T-cell (primary cell): Measurements from ENCODE around the gene EXOC6B. TPM values are rescaled to one million over a fixed set of nuclear protein-coding genes. Genes with fewer than 3 reads are reported as not detected.
"Not testable (repeated sequence)": the region's sequence is repeated elsewhere in the genome, so short reads cannot be mapped to it uniquely, and the experiment has no call there.

ENCODE experiments used
- ATAC-seq, 4 experiments: fragments of 200-7000 bp in 3 of 4; fragments of 150-1000 bp in 1 of 4; cut with Tn5 transposase; replicated peaks in 1 of 4; 1 replicate in 3 of 4; 2 replicates in 1 of 4; pipeline ENCODE4 v1.10.0; 2021; ENCODE audit warnings: moderate library complexity in 3 of 4, mild to moderate bottlenecking in 2 of 4, moderate number of reproducible peaks in 1 of 4
- CTCF ChIA-PET, 2 donors: fragments of 300-600 bp; sonication (Branson Sonifier 250); formaldehyde crosslinking; loops; one replicate each; lab custom pipeline; 2022; ENCODE audit warnings: antibody characterized with exemption in 2 of 2; lab: Charles Lee
- POLR2A ChIA-PET, 2 donors: fragments of 300-600 bp; sonication (Branson Sonifier 250); formaldehyde crosslinking; loops; one replicate each; lab custom pipeline; 2022; ENCODE audit warnings: antibody characterized with exemption in 2 of 2; lab: Charles Lee
- DNase-seq, 35 experiments: peaks; one replicate each; pipeline versions ENCODE4 v3.0.0 to v3.0.0-alpha.2; 2013 to 2023
- H3K27ac ChIP-seq: one replicate; pipeline ENCODE4 v1.5.1; 2013; ENCODE audit warnings: low read length
- H3K27me3 ChIP-seq, 2 experiments: replicated peaks in 1 of 2; 1 replicate in 1 of 2; 2 replicates in 1 of 2; pipeline versions ENCODE4 v1.6.1 to v1.7.0; 2013; ENCODE audit warnings: low read length in 1 of 2, mixed read lengths in 1 of 2; ENCODE audit not compliant: control insufficient read depth in 2 of 2, insufficient read depth in 2 of 2; ENCODE audit errors: extremely low read depth in 1 of 2
- H3K36me3 ChIP-seq, 2 donors: 1 replicate in 1 of 2; 2 replicates in 1 of 2; pipeline versions ENCODE4 v1.6.1 to v1.7.0; 2013; ENCODE audit warnings: low read length in 1 of 2; ENCODE audit not compliant: control insufficient read depth in 2 of 2, insufficient read depth in 1 of 2; ENCODE audit errors: extremely low read depth in 1 of 2
- H3K4me1 ChIP-seq, 2 experiments: 1 replicate in 1 of 2; 2 replicates in 1 of 2; pipeline versions ENCODE4 v1.6.1 to v1.7.0; 2013; ENCODE audit warnings: low read length in 2 of 2, mixed read lengths in 1 of 2; ENCODE audit not compliant: insufficient read depth in 2 of 2, control insufficient read depth in 1 of 2; ENCODE audit errors: extremely low read depth in 1 of 2
- H3K4me3 ChIP-seq, 2 donors: 1 replicate in 1 of 2; 2 replicates in 1 of 2; pipeline versions ENCODE4 v1.5.1 to v1.7.0; 2013; ENCODE audit warnings: mild to moderate bottlenecking in 2 of 2, low read length in 1 of 2, moderate library complexity in 1 of 2; ENCODE audit not compliant: control insufficient read depth in 1 of 2; ENCODE audit errors: extremely low read depth in 1 of 2
- H3K9me3 ChIP-seq: 2 replicates; pipeline ENCODE4 v1.7.0; 2013
- H3K27ac Mint-ChIP-seq, 2 donors: one replicate each; pipeline ENCODE4 v1.8.0; 2020 to 2021; ENCODE audit warnings: mild to moderate bottlenecking in 2 of 2, mixed read lengths in 2 of 2
- H3K27me3 Mint-ChIP-seq, 2 donors: one replicate each; pipeline ENCODE4 v1.8.0; 2021 to 2022; ENCODE audit warnings: mixed read lengths in 2 of 2
- H3K36me3 Mint-ChIP-seq: one replicate; pipeline ENCODE4 v1.8.0; 2021; ENCODE audit warnings: mixed read lengths
- H3K4me1 Mint-ChIP-seq, 3 donors: one replicate each; pipeline ENCODE4 v1.8.0; 2020 to 2022; ENCODE audit warnings: mixed read lengths in 3 of 3, mild to moderate bottlenecking in 1 of 3
- H3K4me3 Mint-ChIP-seq, 3 donors: one replicate each; pipeline ENCODE4 v1.8.0; 2020 to 2022; ENCODE audit warnings: mild to moderate bottlenecking in 3 of 3, mixed read lengths in 3 of 3, moderate library complexity in 3 of 3
- H3K9me3 Mint-ChIP-seq, 3 donors: one replicate each; pipeline ENCODE4 v1.8.0; 2020 to 2022; ENCODE audit warnings: mixed read lengths in 3 of 3
- WGBS: methylation state at CpG from one replicate; pipeline ENCODE4 v1.1.5; 2013; ENCODE audit warnings: missing lambda C conversion rate; ENCODE audit not compliant: insufficient coverage; 5-methylcytosine and 5-hydroxymethylcytosine counted together
- total RNA-seq, 35 experiments: library from RNA in 6 of 35; stranded (reverse) in 6 of 35; fragments of 120-200 nt in 1 of 35; gene quantifications; one replicate each; pipeline versions ENCODE4 v1.2.1 to v1.2.4 and lab custom pipeline; 2013 to 2026

EXOC6B gene
- total RNA-seq, 5 donors from 2014 or later (not counting 1 experiment from before 2014, with no cell fraction given), result 13.3 to 18.9 (median 16.6) TPM

GRCh38 chr2:72438364-72438763 lies 387.5 kb downstream of the EXOC6B start:
- H3K27ac Mint-ChIP-seq, result no peak overlapping the region
- 86% methylated on average over 1 of the region's 3 CpGs for WGBS
- Histone ChIP-seq H3K4me3 (no peak overlapping the region), H3K9me3 (no peaks in the 10 kb centered on the region), H3K27me3 (no peaks in the 10 kb centered on the region), H3K4me1 (no peaks in the 10 kb centered on the region), H3K36me3 (no peaks in the 10 kb centered on the region), H3K27ac (no peak overlapping the region)
- no peak for ATAC-seq
- DNase-seq, result no peak
- POLR2A ChIA-PET, result interaction anchor here in 1 of 2 donors (0.7 kb wide), 1 partner anchor 72 kb away, joined by 3 read pairs; no protein-coding TSS in a partner anchor
- CTCF ChIA-PET, result no interaction called here
- no peaks in the 10 kb centered on the region for H3K27me3 Mint-ChIP-seq
- peaks cover 26 to 36% (median 35%) of the 10 kb centered on the region in 3 donors for H3K9me3 Mint-ChIP-seq
- H3K4me3 Mint-ChIP-seq, result no peak overlapping the region
- peaks cover 1 to 7% (median 5%) of the 10 kb centered on the region in 3 donors for H3K4me1 Mint-ChIP-seq
- peaks cover 54% of the 10 kb centered on the region for H3K36me3 Mint-ChIP-seq

DNA sequence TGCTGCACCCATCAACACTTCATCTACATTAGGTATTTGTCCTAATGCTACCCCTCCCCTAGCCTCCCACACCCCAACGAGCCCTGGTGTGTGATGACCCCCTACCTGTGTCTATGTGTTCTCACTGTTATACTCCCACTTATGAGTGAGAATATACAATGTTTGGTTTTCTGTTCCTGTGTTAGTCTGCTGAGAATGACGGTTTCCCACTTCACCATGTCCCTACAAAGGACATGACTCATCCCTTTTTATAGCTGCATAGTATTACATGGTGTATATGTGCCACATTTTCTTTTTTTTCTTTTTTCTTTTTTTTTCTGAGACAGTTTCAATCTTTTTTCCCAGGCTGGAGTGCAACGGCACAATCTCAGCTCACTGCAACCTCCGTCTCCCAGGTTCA lies 394.1 kb downstream of the EXOC6B start:
- Mint-ChIP-seq H3K4me1 (peaks cover 0 to 5% (median 0%) of the 10 kb centered on the region in 3 donors), H3K4me3 (no peak overlapping the region), H3K27ac (no peak overlapping the region), H3K36me3 (peaks cover 38% of the 10 kb centered on the region), H3K27me3 (no peaks in the 10 kb centered on the region), H3K9me3 (peaks cover 20 to 34% (median 25%) of the 10 kb centered on the region in 3 donors)
- Histone ChIP-seq H3K36me3 (no peaks in the 10 kb centered on the region), H3K4me1 (no peaks in the 10 kb centered on the region), H3K27ac (no peak overlapping the region), H3K27me3 (no peaks in the 10 kb centered on the region), H3K4me3 (no peak overlapping the region), H3K9me3 (no peaks in the 10 kb centered on the region)
- no CpG with 5 or more reads among the region's 4 CpGs for WGBS
- POLR2A ChIA-PET, result interaction anchor here in 1 of 2 donors (0.7 kb wide), 1 partner anchor 17 kb away, joined by 4 read pairs; no protein-coding TSS in a partner anchor
- ATAC-seq, result no peak
- DNase-seq, result no peak
- CTCF ChIA-PET, result no interaction called here

DNA sequence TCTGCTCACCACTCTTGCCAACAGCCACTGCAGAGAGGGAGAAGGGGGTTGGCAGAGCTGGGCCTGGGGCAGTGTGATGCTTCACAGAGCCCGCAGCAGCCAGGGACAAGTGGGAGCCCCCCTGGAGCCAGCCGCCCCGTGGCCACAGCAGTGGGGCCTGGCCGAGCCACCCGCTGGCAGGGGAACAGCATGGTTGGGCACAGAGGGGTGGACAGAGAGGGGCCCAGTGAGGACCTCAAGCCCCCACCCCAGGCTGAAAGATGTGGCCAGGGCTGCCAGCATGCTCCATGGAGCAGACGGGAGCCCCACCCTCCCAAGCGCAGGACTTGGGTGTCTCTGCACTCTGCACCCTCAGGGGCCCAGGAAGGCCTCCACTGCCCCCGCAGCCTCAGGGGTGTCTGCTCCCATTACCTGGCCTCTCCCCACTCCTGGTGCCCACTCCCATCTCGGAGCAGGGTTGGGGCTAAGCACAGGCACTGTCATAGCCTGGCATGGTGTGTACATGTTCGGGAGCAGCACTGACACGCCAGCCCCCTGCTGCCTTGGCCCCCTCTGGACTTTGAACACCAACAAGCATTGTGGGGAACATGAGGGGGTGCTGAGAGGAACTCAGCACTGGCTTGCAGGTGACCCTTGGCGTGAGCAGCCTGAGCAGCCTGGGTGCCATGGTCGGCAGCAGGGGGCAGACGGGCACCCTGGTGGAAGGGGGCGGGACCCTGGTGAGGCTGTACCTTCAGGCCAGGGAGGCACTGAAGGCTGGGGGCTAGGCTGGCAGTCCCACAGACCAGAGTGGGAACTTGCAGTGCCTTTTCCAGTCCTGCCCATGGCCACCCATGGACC lies 398.6 kb downstream of the EXOC6B start:
- H3K27me3 ChIP-seq, result no peaks in the 10 kb centered on the region
- H3K36me3 Mint-ChIP-seq, result peaks cover 52% of the 10 kb centered on the region
- H3K4me1 Mint-ChIP-seq, result peaks cover 0 to 5% (median 0%) of the 10 kb centered on the region in 3 donors
- peaks cover 8 to 22% (median 13%) of the 10 kb centered on the region in 3 donors for H3K9me3 Mint-ChIP-seq
- no peaks in the 10 kb centered on the region for H3K27me3 Mint-ChIP-seq
- ATAC-seq (no peak), DNase-seq (no peak)
- no peaks in the 10 kb centered on the region for H3K9me3 ChIP-seq
- WGBS, result 93% methylated on average over 15 of the region's 15 CpGs
- ChIA-PET CTCF (no interaction called here), POLR2A (no interaction called here)
- H3K27ac ChIP-seq, result no peak overlapping the region
- H3K36me3 ChIP-seq, result no peaks in the 10 kb centered on the region
- H3K4me3 Mint-ChIP-seq, result no peak overlapping the region
- no peak overlapping the region for H3K4me3 ChIP-seq
- no peak overlapping the region for H3K27ac Mint-ChIP-seq
- no peaks in the 10 kb centered on the region for H3K4me1 ChIP-seq

DNA sequence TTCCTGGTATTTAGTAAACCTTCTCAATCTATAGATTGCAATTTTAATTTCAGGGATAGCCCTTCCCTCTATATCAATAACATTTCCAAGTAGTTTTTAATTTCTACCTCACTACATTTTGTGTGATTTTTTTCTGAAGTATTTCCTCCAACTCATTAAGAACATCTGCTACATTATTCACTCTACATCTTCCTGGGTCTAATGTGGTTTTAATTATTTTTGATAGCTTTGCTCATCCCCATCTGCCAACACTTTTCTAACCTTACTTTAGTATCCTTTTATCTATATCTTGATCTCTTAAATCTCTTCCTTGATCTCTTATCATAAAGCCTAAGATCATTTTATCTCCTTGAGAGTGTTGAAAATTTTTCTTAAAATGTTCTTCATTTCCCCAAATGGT lies 399.8 kb downstream of the EXOC6B start:
- H3K27me3 ChIP-seq, result no peaks in the 10 kb centered on the region
- no peaks in the 10 kb centered on the region for H3K4me1 ChIP-seq
- DNase-seq (no peak), ATAC-seq (no peak)
- no peaks in the 10 kb centered on the region for H3K36me3 ChIP-seq
- no peak overlapping the region for H3K4me3 ChIP-seq
- no peak overlapping the region for H3K4me3 Mint-ChIP-seq
- no peak overlapping the region for H3K27ac ChIP-seq
- POLR2A ChIA-PET, result no interaction called here
- peaks cover 0 to 5% (median 0%) of the 10 kb centered on the region in 3 donors for H3K4me1 Mint-ChIP-seq
- no peak overlapping the region for H3K27ac Mint-ChIP-seq
- no peaks in the 10 kb centered on the region for H3K9me3 ChIP-seq
- H3K36me3 Mint-ChIP-seq, result peaks cover 50% of the 10 kb centered on the region
- H3K9me3 Mint-ChIP-seq, result peaks cover 10 to 24% (median 12%) of the 10 kb centered on the region in 3 donors
- CTCF ChIA-PET, result no interaction called here
- H3K27me3 Mint-ChIP-seq, result no peaks in the 10 kb centered on the region

- ATAC-seq (no peak), DNase-seq (no peak)
- Histone ChIP-seq H3K36me3 (no peaks in the 10 kb centered on the region), H3K27me3 (no peaks in the 10 kb centered on the region), H3K27ac (no peak overlapping the region), H3K4me1 (no peaks in the 10 kb centered on the region), H3K4me3 (no peak overlapping the region), H3K9me3 (no peaks in the 10 kb centered on the region)
- Mint-ChIP-seq H3K4me1 (peaks cover 0 to 5% (median 0%) of the 10 kb centered on the region in 3 donors), H3K27ac (no peak overlapping the region), H3K27me3 (no peaks in the 10 kb centered on the region), H3K9me3 (peaks cover 17 to 43% (median 20%) of the 10 kb centered on the region in 3 donors), H3K36me3 (peaks cover 55% of the 10 kb centered on the region), H3K4me3 (no peak overlapping the region)
- POLR2A ChIA-PET, result no interaction called here
- CTCF ChIA-PET, result no interaction called here
- no CpG with 5 or more reads among the region's 2 CpGs for WGBS
These were observed 402.1 kb downstream of the EXOC6B start for GRCh38 chr2:72423756-72424155.

GRCh38 chr2:72421771-72422379 lies 404.0 kb downstream of the EXOC6B start:
- POLR2A ChIA-PET, H3K27ac Mint-ChIP-seq, CTCF ChIA-PET, H3K4me3 Mint-ChIP-seq, H3K4me1 Mint-ChIP-seq, H3K27me3 Mint-ChIP-seq, H3K27me3 ChIP-seq, H3K4me3 ChIP-seq, DNase-seq, H3K27ac ChIP-seq, H3K9me3 ChIP-seq, H3K36me3 ChIP-seq, H3K4me1 ChIP-seq, ATAC-seq: not testable (repeated sequence)
- 98% methylated on average over 10 of the region's 31 CpGs for WGBS
- Mint-ChIP-seq H3K36me3 (peaks cover 46% of the 10 kb centered on the region), H3K9me3 (peaks cover 17 to 40% (median 24%) of the 10 kb centered on the region in 3 donors)
